Tibial artery (tissue), 4 donors: ENCODE measurements around the gene DNMT3A.

Experiments used
- DNase-seq, 2 donors: peaks; one replicate each; pipeline ENCODE4 v3.0.0-alpha.2; 2019
- H3K27ac ChIP-seq, 2 donors: fragments of 200-600 bp; sonication (generic) in 1 of 2; 1 replicate in 1 of 2; 2 replicates in 1 of 2; pipeline ENCODE4 v1.5.1; 2018 to 2019; ENCODE audit warnings: mild to moderate bottlenecking in 1 of 2
- H3K27me3 ChIP-seq, 2 donors: fragments of 200-600 bp; sonication (generic) in 1 of 2; one replicate each; pipeline versions ENCODE4 v1.5.1 to v1.6.0; 2016 to 2019
- H3K36me3 ChIP-seq, 3 donors: fragments of 200-600 bp; sonication (generic) in 2 of 3; one replicate each; pipeline ENCODE4 v1.5.1; 2016 to 2019; ENCODE audit warnings: mild to moderate bottlenecking in 2 of 3
- H3K4me1 ChIP-seq, 4 donors: fragments of 200-600 bp; sonication (generic) in 2 of 4; 1 replicate in 3 of 4; 2 replicates in 1 of 4; pipeline ENCODE4 v1.5.1; 2016 to 2019
- H3K4me3 ChIP-seq, 2 donors: fragments of 200-600 bp; sonication (generic) in 1 of 2; 1 replicate in 1 of 2; 2 replicates in 1 of 2; pipeline ENCODE4 v1.5.1; 2018 to 2019; ENCODE audit warnings: mild to moderate bottlenecking in 2 of 2
- H3K9me3 ChIP-seq, 3 donors: fragments of 200-600 bp; sonication (generic) in 1 of 3; one replicate each; pipeline ENCODE4 v1.5.1; 2016 to 2019
- intact Hi-C: fragments of 100-400 bp; cut with DNase I; formaldehyde crosslinking; loops from one replicate; pipeline ENCODE4 v1.15.0; 2023; ENCODE audit warnings: low total_unique reads
- TF ChIP-seq, protein P1 (sequence below), 2 experiments: fragments of 200-600 bp in 1 of 2; fragments of 450-650 bp in 1 of 2; IDR thresholded peaks; one replicate each; pipeline ENCODE4 v1.5.1; 2017 to 2019; ENCODE audit warnings: antibody characterized with exemption in 2 of 2, mild to moderate bottlenecking in 1 of 2, moderate library complexity in 1 of 2

DNMT3A gene

DNA sequence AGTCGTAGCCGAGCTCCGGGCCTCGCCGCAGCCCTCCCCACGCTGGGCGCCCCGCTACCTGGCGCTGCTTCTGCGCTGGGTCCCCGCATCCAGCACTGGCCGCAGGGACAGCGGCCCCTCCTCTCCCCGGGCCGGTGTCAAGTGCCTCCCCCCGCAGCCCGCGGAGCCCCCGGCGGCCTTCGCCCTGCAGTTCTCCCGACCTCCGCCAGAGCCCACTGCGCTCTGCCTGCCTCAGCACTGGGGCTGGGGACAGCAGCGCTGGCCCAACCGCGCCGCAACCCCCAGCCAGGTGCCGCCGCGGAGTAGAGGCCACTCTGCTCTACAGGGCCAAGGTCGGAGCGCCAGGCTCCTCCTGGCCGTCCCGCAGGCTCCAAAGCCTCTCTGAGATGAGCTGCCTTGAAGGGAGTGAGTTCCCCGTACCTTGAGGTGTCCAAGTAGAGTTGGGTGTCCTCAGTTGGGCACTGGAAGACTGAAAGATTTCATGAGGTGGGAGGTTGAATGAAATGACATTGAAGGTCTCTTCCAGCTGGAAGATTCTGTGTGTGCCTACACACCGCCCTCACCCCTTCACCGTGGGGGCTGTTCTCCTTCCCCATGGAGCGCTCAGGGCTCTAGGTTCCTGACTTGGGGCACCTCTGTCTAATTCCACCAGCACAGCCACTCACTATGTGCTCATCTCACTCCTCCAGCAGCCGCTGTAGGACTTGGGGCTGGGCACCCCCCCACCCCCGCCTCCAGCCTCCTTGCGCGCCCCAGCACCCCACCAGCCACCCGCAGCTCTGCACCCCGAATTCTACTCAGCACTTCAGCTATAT lies 854 bp upstream of the DNMT3A start:
- Histone ChIP-seq H3K4me3 (peak overlapping the region; percentile 83 to 87), H3K4me1 (peaks cover 0 to 34% (median 24%) of the 10 kb centered on the region in 4 donors), H3K27me3 (no peaks in the 10 kb centered on the region), H3K27ac (peak overlapping the region; percentile 31 to 79), H3K9me3 (no peaks in the 10 kb centered on the region), H3K36me3 (no peaks in the 10 kb centered on the region)
- DNase-seq = peak; percentile 71 to 88
- intact Hi-C loops = loop anchor here (5.0 kb wide), 1 partner anchor 35 kb away; no protein-coding TSS in a partner anchor
- TF ChIP-seq, protein P1, sequence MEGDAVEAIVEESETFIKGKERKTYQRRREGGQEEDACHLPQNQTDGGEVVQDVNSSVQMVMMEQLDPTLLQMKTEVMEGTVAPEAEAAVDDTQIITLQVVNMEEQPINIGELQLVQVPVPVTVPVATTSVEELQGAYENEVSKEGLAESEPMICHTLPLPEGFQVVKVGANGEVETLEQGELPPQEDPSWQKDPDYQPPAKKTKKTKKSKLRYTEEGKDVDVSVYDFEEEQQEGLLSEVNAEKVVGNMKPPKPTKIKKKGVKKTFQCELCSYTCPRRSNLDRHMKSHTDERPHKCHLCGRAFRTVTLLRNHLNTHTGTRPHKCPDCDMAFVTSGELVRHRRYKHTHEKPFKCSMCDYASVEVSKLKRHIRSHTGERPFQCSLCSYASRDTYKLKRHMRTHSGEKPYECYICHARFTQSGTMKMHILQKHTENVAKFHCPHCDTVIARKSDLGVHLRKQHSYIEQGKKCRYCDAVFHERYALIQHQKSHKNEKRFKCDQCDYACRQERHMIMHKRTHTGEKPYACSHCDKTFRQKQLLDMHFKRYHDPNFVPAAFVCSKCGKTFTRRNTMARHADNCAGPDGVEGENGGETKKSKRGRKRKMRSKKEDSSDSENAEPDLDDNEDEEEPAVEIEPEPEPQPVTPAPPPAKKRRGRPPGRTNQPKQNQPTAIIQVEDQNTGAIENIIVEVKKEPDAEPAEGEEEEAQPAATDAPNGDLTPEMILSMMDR (IDR thresholded peaks at IDR 0.05) = peak; percentile 97 to 99

DNA sequence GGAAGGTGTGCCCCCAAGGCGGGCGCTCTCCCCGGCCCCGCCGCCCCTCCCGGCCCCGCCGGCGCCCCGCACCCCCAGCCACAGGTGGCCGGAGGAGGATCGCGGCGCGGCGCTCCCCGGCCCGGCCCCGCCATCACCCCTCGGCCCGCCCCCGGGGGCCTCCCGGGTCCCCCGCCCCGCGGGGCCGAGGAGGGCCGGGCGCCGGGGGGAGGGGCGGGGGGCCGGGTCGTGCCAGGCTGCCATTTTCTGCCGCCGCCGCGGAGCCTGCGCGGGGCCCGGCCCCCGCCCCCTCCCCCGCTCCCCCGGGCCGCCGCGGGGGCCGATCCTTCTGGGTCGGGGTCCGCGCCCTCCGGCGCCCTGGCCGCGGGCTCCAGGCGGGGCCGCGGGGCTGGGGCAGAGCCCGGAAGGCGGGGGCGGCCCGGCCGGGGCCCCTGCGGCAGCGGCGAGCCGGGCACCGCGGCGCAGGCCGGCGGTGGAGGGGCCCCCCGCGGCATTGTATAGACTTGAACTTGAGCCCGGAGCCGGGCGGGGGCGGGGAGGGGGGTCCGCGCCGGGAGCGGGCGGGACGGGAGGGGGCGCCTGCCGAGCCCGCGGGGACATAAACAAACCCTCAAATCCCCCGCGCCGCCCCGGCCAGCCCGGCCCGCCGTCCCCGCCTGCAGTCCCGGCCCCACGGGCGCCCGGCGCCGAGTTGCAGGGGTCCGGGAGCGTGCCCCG lies 556 bp downstream of the DNMT3A start:
- H3K9me3 ChIP-seq = no peaks in the 10 kb centered on the region
- DNase-seq = peak in 1 of 2 donors; percentile 61
- no peaks in the 10 kb centered on the region for H3K36me3 ChIP-seq
- H3K27me3 ChIP-seq = no peaks in the 10 kb centered on the region
- H3K4me1 ChIP-seq = peaks cover 0 to 42% (median 28%) of the 10 kb centered on the region in 4 donors
- H3K4me3 ChIP-seq = peak overlapping the region; percentile 83 to 87
- H3K27ac ChIP-seq = peak overlapping the region; percentile 67 to 76
- intact Hi-C loops = loop anchor here (5.0 kb wide), 1 partner anchor 36 kb away; no protein-coding TSS in a partner anchor
- TF ChIP-seq, protein P1 (IDR thresholded peaks at IDR 0.05) = no peak

DNA sequence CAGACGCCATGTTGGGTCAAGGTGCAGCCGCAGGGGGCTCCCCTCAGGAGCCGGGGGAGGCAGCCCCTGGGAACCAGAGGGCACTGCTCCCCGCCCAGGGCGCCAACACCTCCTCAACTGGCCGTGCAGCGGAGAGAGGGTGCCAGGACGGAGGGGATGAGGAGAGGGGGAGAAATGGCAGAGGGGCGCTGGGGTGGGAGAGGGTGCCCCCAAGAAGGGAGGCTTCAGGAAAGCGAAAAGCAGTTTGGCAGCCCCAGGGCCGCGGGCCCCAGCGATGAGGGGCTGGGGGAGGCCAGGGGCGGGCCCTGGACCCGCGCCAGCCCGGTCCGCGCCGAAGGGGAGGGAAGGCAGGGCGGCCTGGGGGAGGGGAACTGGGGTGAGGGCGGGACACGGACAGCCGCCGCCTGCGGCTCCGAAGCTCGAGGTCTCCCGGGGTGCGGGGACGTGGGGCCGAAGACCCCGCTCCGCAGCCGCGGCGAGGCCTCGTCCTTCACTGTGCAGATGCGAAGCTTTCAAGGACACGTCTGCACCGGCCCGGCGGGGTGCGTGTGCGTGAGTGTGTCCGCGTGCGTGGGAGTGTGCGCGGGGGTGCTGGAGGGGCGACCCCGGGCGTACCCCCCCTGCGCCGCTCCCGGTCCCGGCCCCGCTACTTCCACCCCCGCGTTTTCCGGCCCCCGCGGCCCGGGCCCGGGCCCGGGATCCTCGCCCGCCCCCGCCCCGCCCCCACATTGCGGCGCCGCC lies 1.4 kb downstream of the DNMT3A start:
- intact Hi-C loops = loop anchor here (5.0 kb wide), 1 partner anchor 37 kb away; no protein-coding TSS in a partner anchor
- peak overlapping the region; percentile 83 to 87 for H3K4me3 ChIP-seq
- peak overlapping the region; percentile 67 to 76 for H3K27ac ChIP-seq
- peaks cover 0 to 42% (median 28%) of the 10 kb centered on the region in 4 donors for H3K4me1 ChIP-seq
- TF ChIP-seq, protein P1 (IDR thresholded peaks at IDR 0.05) = no peak
- peak in 1 of 2 donors; percentile 72 for DNase-seq
- no peaks in the 10 kb centered on the region for H3K36me3 ChIP-seq
- no peaks in the 10 kb centered on the region for H3K27me3 ChIP-seq
- H3K9me3 ChIP-seq = no peaks in the 10 kb centered on the region

DNA sequence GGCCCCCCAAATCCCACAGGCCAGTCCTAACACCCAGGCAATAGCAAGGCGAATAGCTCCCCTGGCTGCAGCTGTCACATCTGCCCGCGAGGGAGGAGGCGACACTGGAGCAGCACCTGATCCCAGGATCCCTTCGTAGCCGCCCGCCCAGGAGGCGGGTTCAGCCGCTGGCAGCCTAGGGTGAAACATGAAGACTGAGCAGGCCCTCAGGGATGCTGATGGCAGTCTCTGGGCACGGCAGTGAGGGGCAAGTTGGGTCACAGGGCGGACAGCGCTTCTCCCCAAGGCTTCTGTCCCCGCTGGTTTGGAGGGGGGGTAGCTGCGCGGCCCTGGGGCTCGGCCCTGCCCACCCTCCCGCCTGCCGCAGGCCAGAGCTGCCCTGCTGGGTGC lies 1.9 kb downstream of the DNMT3A start:
- no peaks in the 10 kb centered on the region for H3K27me3 ChIP-seq
- peak overlapping the region; percentile 67 to 76 for H3K27ac ChIP-seq
- no peaks in the 10 kb centered on the region for H3K36me3 ChIP-seq
- peak overlapping the region; percentile 83 to 87 for H3K4me3 ChIP-seq
- intact Hi-C loops = loop anchor here (5.0 kb wide), 1 partner anchor 38 kb away; no protein-coding TSS in a partner anchor
- DNase-seq = peak; percentile 26 to 75
- no peaks in the 10 kb centered on the region for H3K9me3 ChIP-seq
- TF ChIP-seq, protein P1 (IDR thresholded peaks at IDR 0.05) = no peak
- peaks cover 0 to 42% (median 28%) of the 10 kb centered on the region in 4 donors for H3K4me1 ChIP-seq

DNA sequence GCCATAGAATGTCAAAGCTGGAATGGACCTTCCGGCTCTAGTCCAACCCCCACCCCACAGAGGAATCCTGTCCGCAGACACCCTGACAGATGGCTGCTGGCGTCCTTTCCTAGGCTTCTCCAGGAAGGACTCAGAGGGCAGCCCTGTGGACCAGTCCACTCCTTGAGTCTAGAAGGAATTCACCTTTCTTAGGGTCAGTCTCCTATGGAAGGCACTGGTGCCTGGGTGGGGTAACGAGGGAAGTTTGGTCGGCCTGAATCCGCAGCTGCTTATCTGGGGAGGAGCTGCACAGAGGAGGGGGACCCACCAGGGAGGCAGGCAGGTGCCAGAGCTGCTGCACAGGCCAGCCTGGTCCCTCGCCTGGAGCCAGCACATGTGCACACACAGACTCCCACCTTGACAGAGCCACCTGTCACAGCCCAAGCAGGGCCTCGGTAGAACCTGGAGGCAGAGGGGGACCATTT lies 2.5 kb downstream of the DNMT3A start:
- Histone ChIP-seq H3K36me3 (no peaks in the 10 kb centered on the region), H3K4me3 (peak overlapping the region in 1 of 2 donors; percentile 87), H3K27ac (peak overlapping the region; percentile 67 to 76), H3K27me3 (no peaks in the 10 kb centered on the region), H3K4me1 (peaks cover 0 to 44% (median 29%) of the 10 kb centered on the region in 4 donors), H3K9me3 (no peaks in the 10 kb centered on the region)
- DNase-seq = peak in 1 of 2 donors; percentile 64
- intact Hi-C loops = no loop called here
- TF ChIP-seq, protein P1 (IDR thresholded peaks at IDR 0.05) = no peak
